Measurements from ENCODE around the gene DCDC2C. TPM values are rescaled to one million over a fixed set of nuclear protein-coding genes. Genes with fewer than 3 reads are reported as not detected.

Gene DCDC2C
- polyA plus RNA-seq, 1 donor from 2014 or later: not detected

DNA sequence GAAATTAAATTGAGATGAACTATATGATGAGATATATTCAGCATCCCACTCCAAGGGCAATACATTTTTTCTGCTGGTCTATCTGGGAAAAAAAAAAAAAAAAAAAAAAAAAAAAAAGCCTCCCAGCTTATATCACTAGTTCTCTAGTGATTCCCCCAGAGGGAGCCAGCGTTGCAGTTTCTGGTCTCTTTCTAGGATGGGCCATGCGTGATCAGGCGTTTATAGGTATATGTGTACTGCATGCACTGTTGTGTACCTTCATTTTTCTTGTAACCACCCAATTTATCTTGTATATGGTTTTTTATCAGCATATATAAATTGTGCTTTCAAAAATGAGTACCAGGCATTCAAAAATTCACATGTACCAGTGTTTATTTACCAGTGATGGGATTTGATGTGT lies 35.1 kb downstream of the DCDC2C start:
- Histone ChIP-seq H3K4me2 (ENCODE audit: low read length) (no peak overlapping the region), H3K9ac (ENCODE audit: low read length) (no peak overlapping the region), H3K9me3 (ENCODE audit: low read length) (no peaks in the 10 kb centered on the region), H3K27ac (ENCODE audit: low read length) (no peak overlapping the region), H3F3A (ENCODE audit: insufficient read depth, low read length, poor library complexity, severe bottlenecking) (no peaks in the 10 kb centered on the region), H2AFZ (ENCODE audit: low read depth, low read length) (no peak overlapping the region), H3K36me3 (ENCODE audit: insufficient read depth, low read length) (no peaks in the 10 kb centered on the region), H4K20me1 (ENCODE audit: insufficient read depth) (no peaks in the 10 kb centered on the region), H3K27me3 (ENCODE audit: insufficient read depth, low read depth, low read length) (no peaks in the 10 kb centered on the region), H3K79me2 (replicated peaks; ENCODE audit: insufficient read depth, low read length) (no peaks in the 10 kb centered on the region), H3K4me3 (ENCODE audit: low read length) (no peak overlapping the region), H3K9me2 (ENCODE audit: insufficient read depth, low read length) (no peaks in the 10 kb centered on the region)
- TF ChIP-seq TAF1 (IDR thresholded peaks at IDR 0.05; ENCODE audit: low read depth): no peak
- no peak for TF ChIP-seq RAD21 (conservative IDR thresholded peaks at IDR 0.05)
- TF ChIP-seq, protein P1, sequence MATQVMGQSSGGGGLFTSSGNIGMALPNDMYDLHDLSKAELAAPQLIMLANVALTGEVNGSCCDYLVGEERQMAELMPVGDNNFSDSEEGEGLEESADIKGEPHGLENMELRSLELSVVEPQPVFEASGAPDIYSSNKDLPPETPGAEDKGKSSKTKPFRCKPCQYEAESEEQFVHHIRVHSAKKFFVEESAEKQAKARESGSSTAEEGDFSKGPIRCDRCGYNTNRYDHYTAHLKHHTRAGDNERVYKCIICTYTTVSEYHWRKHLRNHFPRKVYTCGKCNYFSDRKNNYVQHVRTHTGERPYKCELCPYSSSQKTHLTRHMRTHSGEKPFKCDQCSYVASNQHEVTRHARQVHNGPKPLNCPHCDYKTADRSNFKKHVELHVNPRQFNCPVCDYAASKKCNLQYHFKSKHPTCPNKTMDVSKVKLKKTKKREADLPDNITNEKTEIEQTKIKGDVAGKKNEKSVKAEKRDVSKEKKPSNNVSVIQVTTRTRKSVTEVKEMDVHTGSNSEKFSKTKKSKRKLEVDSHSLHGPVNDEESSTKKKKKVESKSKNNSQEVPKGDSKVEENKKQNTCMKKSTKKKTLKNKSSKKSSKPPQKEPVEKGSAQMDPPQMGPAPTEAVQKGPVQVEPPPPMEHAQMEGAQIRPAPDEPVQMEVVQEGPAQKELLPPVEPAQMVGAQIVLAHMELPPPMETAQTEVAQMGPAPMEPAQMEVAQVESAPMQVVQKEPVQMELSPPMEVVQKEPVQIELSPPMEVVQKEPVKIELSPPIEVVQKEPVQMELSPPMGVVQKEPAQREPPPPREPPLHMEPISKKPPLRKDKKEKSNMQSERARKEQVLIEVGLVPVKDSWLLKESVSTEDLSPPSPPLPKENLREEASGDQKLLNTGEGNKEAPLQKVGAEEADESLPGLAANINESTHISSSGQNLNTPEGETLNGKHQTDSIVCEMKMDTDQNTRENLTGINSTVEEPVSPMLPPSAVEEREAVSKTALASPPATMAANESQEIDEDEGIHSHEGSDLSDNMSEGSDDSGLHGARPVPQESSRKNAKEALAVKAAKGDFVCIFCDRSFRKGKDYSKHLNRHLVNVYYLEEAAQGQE (IDR thresholded peaks at IDR 0.05; ENCODE audit: borderline replicate concordance): no peak
- TF ChIP-seq SMC3 (conservative IDR thresholded peaks at IDR 0.05; ENCODE audit: poor library complexity): no peak
- TF ChIP-seq POLR2AphosphoS5 (IDR thresholded peaks at IDR 0.05): no peak

DNA sequence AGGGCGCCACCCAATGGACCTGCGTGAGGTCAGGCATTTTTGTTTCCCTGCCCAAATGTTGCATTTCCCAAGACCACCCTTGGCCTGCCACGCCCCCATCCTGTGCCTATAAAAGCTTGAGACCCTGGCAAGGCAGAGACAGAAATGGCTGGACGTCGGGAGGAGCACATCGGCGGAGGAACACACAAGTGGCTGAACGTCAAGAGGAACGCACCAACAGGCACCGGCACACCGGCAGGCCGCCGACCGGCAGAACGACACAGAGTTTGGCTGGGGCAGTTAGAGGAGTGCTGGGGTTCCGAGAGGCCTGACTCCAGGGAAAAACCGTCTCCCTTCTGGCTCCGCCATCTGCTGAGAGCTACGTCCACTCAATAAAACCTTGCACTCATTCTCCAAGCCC lies 35.9 kb downstream of the DCDC2C start:
- Histone ChIP-seq H3K9me2 (ENCODE audit: insufficient read depth, low read length) (no peaks in the 10 kb centered on the region), H3K4me2 (ENCODE audit: low read length) (no peak overlapping the region), H3F3A (ENCODE audit: insufficient read depth, low read length, poor library complexity, severe bottlenecking) (no peaks in the 10 kb centered on the region), H4K20me1 (ENCODE audit: insufficient read depth) (no peaks in the 10 kb centered on the region), H3K9me3 (ENCODE audit: low read length) (no peaks in the 10 kb centered on the region), H3K79me2 (replicated peaks; ENCODE audit: insufficient read depth, low read length) (no peaks in the 10 kb centered on the region), H3K27ac (ENCODE audit: low read length) (no peak overlapping the region), H3K27me3 (ENCODE audit: insufficient read depth, low read depth, low read length) (no peaks in the 10 kb centered on the region), H3K4me3 (ENCODE audit: low read length) (no peak overlapping the region), H3K36me3 (ENCODE audit: insufficient read depth, low read length) (no peaks in the 10 kb centered on the region), H2AFZ (ENCODE audit: low read depth, low read length) (no peak overlapping the region), H3K9ac (ENCODE audit: low read length) (no peak overlapping the region)
- TF ChIP-seq SMC3 (conservative IDR thresholded peaks at IDR 0.05; ENCODE audit: poor library complexity) (no peak), EP300 (conservative IDR thresholded peaks at IDR 0.05; ENCODE audit: poor library complexity, severe bottlenecking) (no peak), TAF1 (IDR thresholded peaks at IDR 0.05; ENCODE audit: low read depth) (no peak), RAD21 (conservative IDR thresholded peaks at IDR 0.05) (no peak), POLR2AphosphoS5 (IDR thresholded peaks at IDR 0.05) (no peak), EZH2 (IDR thresholded peaks at IDR 0.05; ENCODE audit: borderline replicate concordance, insufficient read depth, low read length, poor library complexity, severe bottlenecking) (no peak), MXI1 (conservative IDR thresholded peaks at IDR 0.05; ENCODE audit: poor library complexity, severe bottlenecking) (no peak)
- TF ChIP-seq, protein P1 (IDR thresholded peaks at IDR 0.05; ENCODE audit: borderline replicate concordance): no peak
- TF ChIP-seq, protein P2, sequence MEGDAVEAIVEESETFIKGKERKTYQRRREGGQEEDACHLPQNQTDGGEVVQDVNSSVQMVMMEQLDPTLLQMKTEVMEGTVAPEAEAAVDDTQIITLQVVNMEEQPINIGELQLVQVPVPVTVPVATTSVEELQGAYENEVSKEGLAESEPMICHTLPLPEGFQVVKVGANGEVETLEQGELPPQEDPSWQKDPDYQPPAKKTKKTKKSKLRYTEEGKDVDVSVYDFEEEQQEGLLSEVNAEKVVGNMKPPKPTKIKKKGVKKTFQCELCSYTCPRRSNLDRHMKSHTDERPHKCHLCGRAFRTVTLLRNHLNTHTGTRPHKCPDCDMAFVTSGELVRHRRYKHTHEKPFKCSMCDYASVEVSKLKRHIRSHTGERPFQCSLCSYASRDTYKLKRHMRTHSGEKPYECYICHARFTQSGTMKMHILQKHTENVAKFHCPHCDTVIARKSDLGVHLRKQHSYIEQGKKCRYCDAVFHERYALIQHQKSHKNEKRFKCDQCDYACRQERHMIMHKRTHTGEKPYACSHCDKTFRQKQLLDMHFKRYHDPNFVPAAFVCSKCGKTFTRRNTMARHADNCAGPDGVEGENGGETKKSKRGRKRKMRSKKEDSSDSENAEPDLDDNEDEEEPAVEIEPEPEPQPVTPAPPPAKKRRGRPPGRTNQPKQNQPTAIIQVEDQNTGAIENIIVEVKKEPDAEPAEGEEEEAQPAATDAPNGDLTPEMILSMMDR (IDR thresholded peaks at IDR 0.05; ENCODE audit: poor library complexity, severe bottlenecking): no peak
